HCT116 (cell line): ENCODE measurements around the gene SMIM24. TPM values are rescaled to one million over a fixed set of nuclear protein-coding genes. Genes with fewer than 3 reads are reported as not detected.

Experiments
- ATAC-seq: fragments of 200-7000 bp; cut with Tn5 transposase; 2 replicates; pipeline ENCODE4 v1.9.1; 2020; ENCODE audit warnings: mild to moderate bottlenecking, moderate library complexity
- BruUV-seq: library from RNA; stranded (reverse); fragments of 400-500 nt; replicated peaks from 2 replicates; lab custom pipeline; 2021; lab: Mats Ljungman, UMichigan
- CTCF ChIA-PET: fragments of 300-600 bp; sonication (Branson Sonifier 250); formaldehyde crosslinking; loops from one replicate; lab custom pipeline; 2021; ENCODE audit warnings: antibody characterized with exemption; lab: Charles Lee
- POLR2A ChIA-PET: fragments of 300-600, 350-600 bp; sonication (Branson Sonifier 250); formaldehyde crosslinking; loops from one replicate; lab custom pipeline; 2021; ENCODE audit warnings: antibody characterized with exemption; lab: Charles Lee
- RAD21 ChIA-PET, 2 experiments: fragments of 300-600 bp; sonication (Branson Sonifier 250); formaldehyde crosslinking; loops; one replicate each; lab custom pipeline; 2023; ENCODE audit warnings: low total read pairs in 2 of 2; ENCODE audit not compliant: uncharacterized antibody in 2 of 2, unreplicated experiment in 2 of 2, low non-redundant PET in 1 of 2; lab: Charles Lee
- DNase-seq: peaks from one replicate; pipeline ENCODE4 v3.0.0-alpha.2; 2010; ENCODE audit warnings: low read depth, low spot score
- H2AFZ ChIP-seq: fragments of 200-600 bp; shearing (Covaris generic), sonication (generic); 2 replicates; pipeline ENCODE4 v1.6.1; 2017; ENCODE audit warnings: low read depth, mixed run types, mixed read lengths, antibody characterized with exemption, low read length; ENCODE audit not compliant: poor library complexity, severe bottlenecking
- H3K27ac ChIP-seq: 2 replicates; pipeline ENCODE4 v1.5.1; 2012; ENCODE audit warnings: low read depth, low read length
- H3K27me3 ChIP-seq: fragments of 200-600 bp; sonication (generic); 2 replicates; pipeline ENCODE4 v1.6.1; 2016; ENCODE audit warnings: mixed run types, low read length, mixed read lengths; ENCODE audit not compliant: insufficient read depth
- H3K36me3 ChIP-seq, 2 experiments: fragments of 200-500 bp in 1 of 2; fragments of 200-600 bp in 1 of 2; sonication (Bioruptor generic) in 1 of 2; sonication (generic) in 1 of 2; 2 replicates each; pipeline versions ENCODE4 v1.5.1 to v1.6.1; 2014 to 2016; ENCODE audit warnings: low read length in 2 of 2, inconsistent platforms in 1 of 2, mixed read lengths in 1 of 2, mixed run types in 1 of 2; ENCODE audit not compliant: insufficient read depth in 2 of 2, control insufficient read depth in 1 of 2
- H3K4me1 ChIP-seq, 2 experiments: fragments of 200-600 bp in 1 of 2; sonication (generic) in 1 of 2; 2 replicates each; pipeline versions ENCODE4 v1.5.1 to v1.6.1; 2012 to 2017; ENCODE audit warnings: low read length in 2 of 2, inconsistent platforms in 1 of 2, mild to moderate bottlenecking in 1 of 2, mixed read lengths in 1 of 2, mixed run types in 1 of 2, moderate library complexity in 1 of 2; ENCODE audit not compliant: insufficient read depth in 2 of 2, control insufficient read depth in 1 of 2
- H3K4me2 ChIP-seq: fragments of 200-600 bp; sonication (generic); 2 replicates; pipeline ENCODE4 v1.6.1; 2017; ENCODE audit warnings: mixed run types, low read length, mixed read lengths
- H3K4me3 ChIP-seq, 2 experiments: fragments of 200-600 bp in 1 of 2; sonication (generic) in 1 of 2; replicated peaks in 1 of 2; 2 replicates each; pipeline ENCODE4 v1.5.1; 2011 to 2016; ENCODE audit warnings: low read length in 2 of 2, control low read depth in 1 of 2, low read depth in 1 of 2, mild to moderate bottlenecking in 1 of 2, mixed read lengths in 1 of 2, mixed run types in 1 of 2
- H3K79me2 ChIP-seq: fragments of 200-600 bp; sonication (generic); 2 replicates; pipeline ENCODE4 v1.6.1; 2017; ENCODE audit warnings: mild to moderate bottlenecking, mixed run types, low read length, moderate library complexity, mixed read lengths; ENCODE audit not compliant: insufficient read depth
- H3K9ac ChIP-seq: fragments of 200-600 bp; sonication (generic); 2 replicates; pipeline ENCODE4 v1.6.1; 2016; ENCODE audit warnings: low read length, mixed read lengths
- H3K9me2 ChIP-seq: fragments of 200-600 bp; sonication (generic), shearing (Covaris generic); 2 replicates; pipeline ENCODE4 v1.6.1; 2017; ENCODE audit warnings: mixed run types, mild to moderate bottlenecking, moderate library complexity; ENCODE audit not compliant: insufficient read depth
- H3K9me3 ChIP-seq, 2 experiments: fragments of 200-500 bp in 1 of 2; fragments of 200-600 bp in 1 of 2; sonication (Bioruptor generic) in 1 of 2; sonication (generic) in 1 of 2; 2 replicates each; pipeline ENCODE4 v1.6.1; 2014 to 2017; ENCODE audit warnings: low read length in 2 of 2, mixed read lengths in 2 of 2, inconsistent platforms in 1 of 2, low read depth in 1 of 2, mild to moderate bottlenecking in 1 of 2, mixed run types in 1 of 2, moderate library complexity in 1 of 2; ENCODE audit not compliant: control insufficient read depth in 1 of 2, insufficient read depth in 1 of 2
- H4K20me1 ChIP-seq: fragments of 200-600 bp; sonication (generic), shearing (Covaris generic); 2 replicates; pipeline ENCODE4 v1.6.1; 2017; ENCODE audit warnings: mixed run types, mild to moderate bottlenecking, moderate library complexity; ENCODE audit not compliant: insufficient read depth
- CBX3 ChIP-seq: IDR thresholded peaks from 2 replicates; pipeline ENCODE4 v1.6.1; 2012; ENCODE audit warnings: low read depth
- CEBPB ChIP-seq: IDR thresholded peaks from 2 replicates; pipeline ENCODE4 v1.6.1; 2012; ENCODE audit warnings: low read depth
- EGR1 ChIP-seq: IDR thresholded peaks from 2 replicates; pipeline ENCODE4 v1.6.1; 2012; ENCODE audit warnings: low read depth
- EZH2 ChIP-seq: fragments of 200-600 bp; sonication (generic); IDR thresholded peaks from 2 replicates; pipeline ENCODE4 v1.6.1; 2017; ENCODE audit warnings: antibody characterized with exemption, mixed run types
- EZH2phosphoT487 ChIP-seq: fragments of 200-600 bp; IDR thresholded peaks from 2 replicates; pipeline ENCODE4 v1.6.1; 2018; ENCODE audit warnings: antibody characterized with exemption, borderline replicate concordance
- POLR2AphosphoS5 ChIP-seq: IDR thresholded peaks from 2 replicates; pipeline ENCODE4 v1.6.1; 2011; ENCODE audit warnings: mild to moderate bottlenecking, low read depth, low read length, moderate library complexity
- SIN3A ChIP-seq: IDR thresholded peaks from 2 replicates; pipeline ENCODE4 v1.6.1; 2012; ENCODE audit warnings: low read depth
- SRF ChIP-seq: IDR thresholded peaks from 2 replicates; pipeline ENCODE4 v1.6.1; 2012; ENCODE audit warnings: low read depth
- TCF7L2 ChIP-seq: IDR thresholded peaks from 2 replicates; pipeline ENCODE4 v1.7.0; 2011; ENCODE audit warnings: borderline replicate concordance, inconsistent platforms; ENCODE audit not compliant: insufficient read depth, insufficient read length; ENCODE audit errors: extremely low read depth
- YY1 ChIP-seq: IDR thresholded peaks from 2 replicates; pipeline ENCODE4 v1.6.1; 2011; ENCODE audit warnings: low read length, low read depth, moderate library complexity, mild to moderate bottlenecking; ENCODE audit not compliant: insufficient replicate concordance; ENCODE audit errors: extremely low read depth
- ZFX ChIP-seq: fragments of 450-650 bp; IDR thresholded peaks from 2 replicates; pipeline ENCODE4 v1.6.1; 2017
- intact Hi-C: fragments of 100-400 bp; cut with micrococcal nuclease; formaldehyde crosslinking; loops from 2 replicates; pipeline ENCODE4 v1.10.0; 2022
- total RNA-seq: library from RNA; stranded (reverse); gene quantifications from one replicate; pipeline ENCODE4 v1.2.1, GENCODE V29; 2021; ENCODE audit not compliant: unreplicated experiment
- TF ChIP-seq, protein P1 (sequence below): IDR thresholded peaks from 2 replicates; pipeline ENCODE4 v1.6.1; 2011; ENCODE audit warnings: mild to moderate bottlenecking, low read length, moderate library complexity; ENCODE audit not compliant: insufficient replicate concordance; ENCODE audit errors: extremely low read depth
- TF ChIP-seq, protein P2 (sequence below), 3 experiments: fragments of 200-600 bp in 1 of 3; sonication (generic) in 1 of 3; IDR thresholded peaks in 2 of 3; conservative IDR thresholded peaks in 1 of 3; 2 replicates each; pipeline ENCODE4 v1.5.1; 2012 to 2017; ENCODE audit warnings: low read depth in 2 of 3, low read length in 2 of 3, antibody characterized with exemption in 1 of 3, borderline replicate concordance in 1 of 3, control low read depth in 1 of 3, mild to moderate bottlenecking in 1 of 3, mixed read lengths in 1 of 3, mixed run types in 1 of 3, moderate library complexity in 1 of 3; ENCODE audit not compliant: insufficient read depth in 1 of 3

The SMIM24 gene
- total RNA-seq, 1 experiment from 2014 or later, result not detected

DNA sequence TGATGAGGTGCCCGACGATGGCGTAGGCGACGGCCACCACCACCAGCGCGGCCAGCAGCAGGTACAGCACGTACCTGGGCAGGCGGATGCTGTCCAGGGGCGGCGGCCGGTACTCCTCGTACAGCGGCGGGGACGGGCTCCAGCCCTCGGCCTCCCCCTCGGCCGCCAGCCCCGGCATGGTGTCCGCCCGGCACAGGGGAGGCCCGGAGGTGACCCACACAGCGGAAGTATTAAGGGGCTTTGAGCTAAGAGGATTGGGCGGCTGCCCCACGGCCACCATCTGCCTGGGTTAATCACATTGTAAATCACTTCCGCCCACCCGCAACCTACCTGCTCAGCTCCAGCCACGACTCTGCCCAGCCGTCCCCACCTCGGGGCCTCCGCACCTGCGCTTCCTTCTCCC lies 2.9 kb upstream of the SMIM24 start, which contains the start of gene SMIM44:
Gene SMIM44 (minus strand): TSS at position 216 of the 403 bp plus-strand sequence. CDS start 38 bp downstream, at position 178.
- ATAC-seq (no peak), DNase-seq (no peak)
- Histone ChIP-seq H3K4me1 (peaks cover 0 to 7% of the 10 kb centered on the region in 2 experiments; a peak in 2 of 4 replicates), H3K36me3 (no peaks in the 10 kb centered on the region), H3K4me3 (no peak within 1 kb of the TSS), H4K20me1 (no peaks in the 10 kb centered on the region), H2AFZ (no peak within 1 kb of the TSS), H3K27ac (no peak within 1 kb of the TSS), H3K27me3 (no peaks in the 10 kb centered on the region), H3K4me2 (no peak within 1 kb of the TSS), H3K9me3 (no peaks in the 10 kb centered on the region), H3K79me2 (no peaks in the 10 kb centered on the region), H3K9ac (no peak within 1 kb of the TSS), H3K9me2 (no peaks in the 10 kb centered on the region)
- no peak for TF ChIP-seq YY1
- ChIA-PET POLR2A (no interaction called here), CTCF (interaction anchor here (1.7 to 2.3 kb wide), 3 partner anchors 11 to 178 kb away, joined by 6 to 17 read pairs (median 6); partner anchors contain the start of gene DOHH), RAD21 (no interaction called here)
- intact Hi-C loops, result no loop called here
- BruUV-seq, result no TSS peak

DNA sequence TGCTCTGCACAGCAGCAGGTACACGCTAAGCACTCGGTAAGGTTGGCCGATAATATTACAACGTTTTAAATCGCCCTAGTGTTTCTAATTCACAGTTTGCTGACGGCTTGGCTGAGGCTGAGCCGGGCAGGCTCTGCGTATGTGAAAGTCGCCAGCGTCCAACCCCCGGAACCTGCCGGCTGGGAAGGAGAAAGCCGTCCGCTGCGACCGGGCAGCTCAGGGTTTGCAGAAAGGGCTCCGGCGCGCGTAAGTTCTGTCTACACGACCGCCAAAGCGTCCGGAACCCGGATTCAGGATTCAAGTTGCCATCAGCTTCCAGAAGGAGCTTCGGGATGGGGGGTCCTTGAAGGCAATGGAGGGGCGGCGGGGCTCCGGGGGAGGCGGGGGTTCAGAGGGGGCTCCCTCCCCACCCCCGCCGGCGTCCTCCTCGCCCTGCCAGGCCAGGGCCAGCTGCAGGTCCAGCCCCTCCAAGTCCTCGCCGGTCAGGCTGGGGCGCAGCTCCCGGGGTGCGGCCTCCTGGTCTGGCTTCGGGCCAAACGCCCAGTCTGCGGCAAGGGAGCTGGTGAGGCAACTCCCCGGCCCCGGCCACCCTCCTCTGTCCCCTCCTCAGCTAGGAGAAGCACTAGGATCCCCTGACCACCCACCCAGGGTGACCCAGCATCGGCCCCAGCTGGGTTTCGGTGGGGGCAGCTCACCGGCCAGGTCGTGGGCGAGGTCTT lies 2.3 kb upstream of the SMIM24 start:
- H3K79me2 ChIP-seq, result no peaks in the 10 kb centered on the region
- BruUV-seq, result no TSS peak
- no peaks in the 10 kb centered on the region for H3K36me3 ChIP-seq
- no peak overlapping the region for H2AFZ ChIP-seq
- RAD21 ChIA-PET, result interaction anchor here in 1 of 2 experiments (0.6 kb wide), 1 partner anchor 183 kb away, joined by 3 read pairs; no protein-coding TSS in a partner anchor
- DNase-seq (no peak), ATAC-seq (no peak)
- H3K4me2 ChIP-seq, result no peak overlapping the region
- H3K9ac ChIP-seq, result no peak overlapping the region
- no peaks in the 10 kb centered on the region for H4K20me1 ChIP-seq
- H3K9me3 ChIP-seq, result no peaks in the 10 kb centered on the region
- CTCF ChIA-PET, result interaction anchor here (2.3 kb wide), 1 partner anchor 178 kb away, joined by 6 read pairs; no protein-coding TSS in a partner anchor
- no peak for TF ChIP-seq EGR1
- TF ChIP-seq EZH2phosphoT487, result no peak
- TF ChIP-seq, protein P1, sequence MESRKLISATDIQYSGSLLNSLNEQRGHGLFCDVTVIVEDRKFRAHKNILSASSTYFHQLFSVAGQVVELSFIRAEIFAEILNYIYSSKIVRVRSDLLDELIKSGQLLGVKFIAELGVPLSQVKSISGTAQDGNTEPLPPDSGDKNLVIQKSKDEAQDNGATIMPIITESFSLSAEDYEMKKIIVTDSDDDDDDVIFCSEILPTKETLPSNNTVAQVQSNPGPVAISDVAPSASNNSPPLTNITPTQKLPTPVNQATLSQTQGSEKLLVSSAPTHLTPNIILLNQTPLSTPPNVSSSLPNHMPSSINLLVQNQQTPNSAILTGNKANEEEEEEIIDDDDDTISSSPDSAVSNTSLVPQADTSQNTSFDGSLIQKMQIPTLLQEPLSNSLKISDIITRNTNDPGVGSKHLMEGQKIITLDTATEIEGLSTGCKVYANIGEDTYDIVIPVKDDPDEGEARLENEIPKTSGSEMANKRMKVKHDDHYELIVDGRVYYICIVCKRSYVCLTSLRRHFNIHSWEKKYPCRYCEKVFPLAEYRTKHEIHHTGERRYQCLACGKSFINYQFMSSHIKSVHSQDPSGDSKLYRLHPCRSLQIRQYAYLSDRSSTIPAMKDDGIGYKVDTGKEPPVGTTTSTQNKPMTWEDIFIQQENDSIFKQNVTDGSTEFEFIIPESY, result no peak
- TF ChIP-seq, protein P2, sequence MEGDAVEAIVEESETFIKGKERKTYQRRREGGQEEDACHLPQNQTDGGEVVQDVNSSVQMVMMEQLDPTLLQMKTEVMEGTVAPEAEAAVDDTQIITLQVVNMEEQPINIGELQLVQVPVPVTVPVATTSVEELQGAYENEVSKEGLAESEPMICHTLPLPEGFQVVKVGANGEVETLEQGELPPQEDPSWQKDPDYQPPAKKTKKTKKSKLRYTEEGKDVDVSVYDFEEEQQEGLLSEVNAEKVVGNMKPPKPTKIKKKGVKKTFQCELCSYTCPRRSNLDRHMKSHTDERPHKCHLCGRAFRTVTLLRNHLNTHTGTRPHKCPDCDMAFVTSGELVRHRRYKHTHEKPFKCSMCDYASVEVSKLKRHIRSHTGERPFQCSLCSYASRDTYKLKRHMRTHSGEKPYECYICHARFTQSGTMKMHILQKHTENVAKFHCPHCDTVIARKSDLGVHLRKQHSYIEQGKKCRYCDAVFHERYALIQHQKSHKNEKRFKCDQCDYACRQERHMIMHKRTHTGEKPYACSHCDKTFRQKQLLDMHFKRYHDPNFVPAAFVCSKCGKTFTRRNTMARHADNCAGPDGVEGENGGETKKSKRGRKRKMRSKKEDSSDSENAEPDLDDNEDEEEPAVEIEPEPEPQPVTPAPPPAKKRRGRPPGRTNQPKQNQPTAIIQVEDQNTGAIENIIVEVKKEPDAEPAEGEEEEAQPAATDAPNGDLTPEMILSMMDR (IDR thresholded peaks at IDR 0.05 in 2 of 3, conservative IDR thresholded peaks at IDR 0.05 in 1 of 3; ENCODE audit: borderline replicate concordance in 1 of 3, insufficient read depth in 1 of 3, low read depth in 2 of 3, low read length in 2 of 3), result no peak
- no peak for TF ChIP-seq POLR2AphosphoS5
- TF ChIP-seq ZFX, result no peak
- no peak for TF ChIP-seq SRF
- TF ChIP-seq CBX3, result no peak
- TF ChIP-seq EZH2, result no peak
- no peak for TF ChIP-seq SIN3A
- TF ChIP-seq YY1, result no peak
- TF ChIP-seq TCF7L2, result no peak
- TF ChIP-seq CEBPB, result no peak
- H3K9me2 ChIP-seq, result no peaks in the 10 kb centered on the region
- H3K4me1 ChIP-seq, result peaks cover 0 to 7% of the 10 kb centered on the region in 2 experiments; a peak in 2 of 4 replicates
- no peaks in the 10 kb centered on the region for H3K27me3 ChIP-seq
- intact Hi-C loops, result no loop called here
- no peak overlapping the region for H3K27ac ChIP-seq
- POLR2A ChIA-PET, result no interaction called here
- H3K4me3 ChIP-seq, result no peak overlapping the region
